HG02973 (cell line): ENCODE data around the gene TXNIP.

ENCODE experiments used
- ATAC-seq: cut with Tn5 transposase; IDR thresholded peaks from one replicate; pipeline ENCODE4 v1.9.1; 2021; ENCODE audit warnings: moderate library complexity; ENCODE audit not compliant: unreplicated experiment

The TXNIP gene

GRCh38 chr1:145946477-145946986 is 49.8 kb downstream of the TXNIP start:
- no peak for ATAC-seq

- no peak for ATAC-seq
Observed at GRCh38 chr1:145944532-145944931, 51.8 kb downstream of the TXNIP start.

GRCh38 chr1:145942871-145943270 is 53.5 kb downstream of the TXNIP start:
- ATAC-seq = no peak
